Measurements from ENCODE around the gene TXLNG. TPM values are rescaled to one million over a fixed set of nuclear protein-coding genes. Genes with fewer than 3 reads are reported as not detected.

The TXLNG gene
- total and polyA plus RNA-seq, 12 donors = 3.6 to 6.8 (median 5.8) TPM

GRCh38 chrX:16856744-16857143, 70.5 kb downstream of the TXLNG start:
- TF ChIP-seq CTCF (IDR thresholded peaks at IDR 0.05) = no peak
- Histone ChIP-seq H3K4me1 (peaks cover 0 to 10% (median 0%) of the 10 kb centered on the region in 9 donors), H3K9me3 (no peaks in the 10 kb centered on the region), H3K36me3 (peaks cover 0 to 89% (median 0%) of the 10 kb centered on the region in 9 donors), H3K27ac (no peak overlapping the region), H3K4me3 (no peak overlapping the region), H3K27me3 (peaks cover 0 to 61% (median 0%) of the 10 kb centered on the region in 7 donors)
- intact Hi-C loops (cut with DNase I) = no loop called here
- no peak for DNase-seq
- ATAC-seq = no peak

GRCh38 chrX:16862829-16863228, 76.6 kb downstream of the TXLNG start:
- peaks cover 0 to 76% (median 0%) of the 10 kb centered on the region in 7 donors for H3K27me3 ChIP-seq
- no peaks in the 10 kb centered on the region for H3K9me3 ChIP-seq
- H3K4me3 ChIP-seq = no peak overlapping the region
- H3K27ac ChIP-seq = no peak overlapping the region
- intact Hi-C loops (cut with DNase I) = loop anchor here in 1 of 10 donors (10.0 kb wide), 1 partner anchor 148 kb away; the partner anchor contains the start of genes CTPS2 and SYAP1
- ATAC-seq = no peak
- no peak for DNase-seq
- H3K4me1 ChIP-seq = peaks cover 0 to 36% (median 9%) of the 10 kb centered on the region in 9 donors
- H3K36me3 ChIP-seq = peaks cover 0 to 49% (median 0%) of the 10 kb centered on the region in 9 donors
- WGBS, 2 donors = 67 to 72% methylated on average over 2 of the region's 2 CpGs
- no peak for TF ChIP-seq CTCF (IDR thresholded peaks at IDR 0.05)

- peaks cover 0 to 10% (median 0%) of the 10 kb centered on the region in 9 donors for H3K36me3 ChIP-seq
- H3K27ac ChIP-seq = no peak overlapping the region
- peaks cover 0 to 44% (median 23%) of the 10 kb centered on the region in 9 donors for H3K4me1 ChIP-seq
- no peak for TF ChIP-seq CTCF (IDR thresholded peaks at IDR 0.05)
- peak overlapping the region in 1 of 10 donors; percentile 65 for H3K4me3 ChIP-seq
- H3K27me3 ChIP-seq = peaks cover 0 to 86% (median 0%) of the 10 kb centered on the region in 7 donors
- no peak for ATAC-seq
- WGBS, 2 donors = 95% methylated on average over 6 of the region's 6 CpGs
- intact Hi-C loops (cut with DNase I) = loop anchor here in 1 of 10 donors (10.0 kb wide), 1 partner anchor 153 kb away; the partner anchor contains the start of genes CTPS2 and SYAP1
- no peak for DNase-seq
- no peaks in the 10 kb centered on the region for H3K9me3 ChIP-seq
Observed at GRCh38 chrX:16867947-16868346, 81.7 kb downstream of the TXLNG start.

GRCh38 chrX:16868920-16869319, 82.7 kb downstream of the TXLNG start:
- H3K4me1 ChIP-seq = peaks cover 0 to 44% (median 23%) of the 10 kb centered on the region in 9 donors
- ATAC-seq (no peak), DNase-seq (no peak)
- intact Hi-C loops (cut with DNase I) = loop anchor here in 1 of 10 donors (10.0 kb wide), 1 partner anchor 154 kb away; the partner anchor contains the start of genes CTPS2 and SYAP1
- WGBS, 2 donors = 12 to 13% methylated on average over 7 of the region's 7 CpGs
- no peaks in the 10 kb centered on the region for H3K9me3 ChIP-seq
- H3K27me3 ChIP-seq = peaks cover 0 to 88% (median 0%) of the 10 kb centered on the region in 7 donors
- TF ChIP-seq CTCF (IDR thresholded peaks at IDR 0.05) = no peak
- H3K4me3 ChIP-seq = peak overlapping the region in 9 of 10 donors; percentile 52 to 70 (median 65)
- peak overlapping the region in 7 of 10 donors; percentile 56 to 92 (median 83) for H3K27ac ChIP-seq
- H3K36me3 ChIP-seq = peaks cover 0 to 10% (median 0%) of the 10 kb centered on the region in 9 donors
